A549 (cell line): Measurements from ENCODE around the gene CD9. TPM values are rescaled to one million over a fixed set of nuclear protein-coding genes. Genes with fewer than 3 reads are reported as not detected.
"Not testable (repeated sequence)": the region's sequence is repeated elsewhere in the genome, so short reads cannot be mapped to it uniquely, and the experiment has no call there.

ENCODE experiments used
- ATAC-seq, 2 experiments: fragments of 200-7000 bp in 1 of 2; fragments of >200 bp in 1 of 2; cut with Nextera tagmentation in 1 of 2; cut with Tn5 transposase in 1 of 2; 3 replicates each; pipeline versions ENCODE4 v1.8.0 to v1.9.1; 2018 to 2020; ENCODE audit warnings: mild to moderate bottlenecking in 1 of 2, moderate library complexity in 1 of 2
- CTCF ChIA-PET: fragments of 300-600 bp; sonication (Branson Sonifier 250); formaldehyde crosslinking; extraction: SDS; loops from one replicate; lab custom pipeline; 2021; ENCODE audit warnings: antibody characterized with exemption, inconsistent platforms; lab: Yijun Ruan, JAX
- POLR2A ChIA-PET: fragments of 350-600 bp; formaldehyde crosslinking; extraction: SDS; loops from one replicate; lab custom pipeline; 2021; ENCODE audit warnings: antibody characterized with exemption, inconsistent platforms; lab: Yijun Ruan, JAX
- DNase-seq, 2 experiments: peaks; one replicate each; pipeline versions ENCODE4 v3.0.0 to v3.0.0-alpha.2; 2011 to 2016; ENCODE audit warnings: low read depth in 1 of 2, low spot score in 1 of 2
- FAIRE-seq: peaks from 2 replicates; lab custom pipeline; 2011; peaks lifted over from hg19 to GRCh38; lab: Jason Lieb, UNC
- H3K27ac ChIP-seq, 2 experiments: fragments of >200 bp; sonication (Bioruptor Twin); formaldehyde crosslinking; 3 replicates each; pipeline ENCODE4 v1.5.1; 2016 to 2017
- H3K4me1 ChIP-seq: fragments of >200 bp; sonication (Bioruptor Twin); formaldehyde crosslinking; 3 replicates; pipeline ENCODE4 v1.6.1; 2016
- H3K4me2 ChIP-seq: fragments of >200 bp; sonication (Bioruptor Twin); formaldehyde crosslinking; 3 replicates; pipeline ENCODE4 v1.6.1; 2016
- H3K4me3 ChIP-seq: fragments of >200 bp; sonication (Bioruptor Twin); formaldehyde crosslinking; 3 replicates; pipeline ENCODE4 v1.5.1; 2016
- H3K9me3 ChIP-seq: fragments of >200 bp; sonication (Bioruptor Twin); formaldehyde crosslinking; 3 replicates; pipeline ENCODE4 v1.6.1; 2016
- BHLHE40 ChIP-seq: IDR thresholded peaks from 2 replicates; pipeline ENCODE4 v1.6.1; 2012; ENCODE audit warnings: low read depth, low read length, inconsistent platforms
- CBX2 ChIP-seq: fragments of 200-600 bp; sonication (generic); IDR thresholded peaks from 2 replicates; pipeline ENCODE4 v1.6.1; 2016; ENCODE audit warnings: low read depth, mild to moderate bottlenecking, borderline replicate concordance
- CBX8 ChIP-seq: fragments of 200-600 bp; sonication (generic); IDR thresholded peaks from 2 replicates; pipeline ENCODE4 v1.6.1; 2016
- CHD4 ChIP-seq: fragments of 200-600 bp; sonication (generic); IDR thresholded peaks from 2 replicates; pipeline ENCODE4 v1.6.1; 2016; ENCODE audit warnings: antibody characterized with exemption, mild to moderate bottlenecking, borderline replicate concordance
- CTCF ChIP-seq: fragments of >200 bp; sonication (Bioruptor Twin); formaldehyde crosslinking; IDR thresholded peaks from 3 replicates; pipeline ENCODE4 v1.5.1; 2016
- E2F6 ChIP-seq: IDR thresholded peaks from 2 replicates; pipeline ENCODE4 v1.6.1; 2012; ENCODE audit warnings: low read depth, borderline replicate concordance
- EHF ChIP-seq: fragments of 250-450 bp; sonication (Bioruptor Pico); IDR thresholded peaks from 2 replicates; pipeline ENCODE4 v1.5.0; 2020; ENCODE audit warnings: mild to moderate bottlenecking
- ELK1 ChIP-seq: fragments of 150-350 bp; IDR thresholded peaks from 2 replicates; pipeline ENCODE4 v1.6.1; 2014; ENCODE audit warnings: low read depth, mild to moderate bottlenecking, low read length
- FOSB ChIP-seq: fragments of 250-450 bp; sonication (Bioruptor Pico); IDR thresholded peaks from 2 replicates; pipeline ENCODE4 v1.5.0; 2020; ENCODE audit warnings: mild to moderate bottlenecking, moderate library complexity
- GATA3 ChIP-seq: IDR thresholded peaks from 2 replicates; pipeline ENCODE4 v1.6.1; 2012; ENCODE audit warnings: borderline replicate concordance
- HEYL ChIP-seq: fragments of 250-450 bp; sonication (Bioruptor Pico); IDR thresholded peaks from 2 replicates; pipeline ENCODE4 v1.8.0; 2021; ENCODE audit warnings: mild to moderate bottlenecking, moderate library complexity
- HOXB5 ChIP-seq: fragments of 250-450 bp; sonication (Bioruptor Pico); IDR thresholded peaks from 2 replicates; pipeline ENCODE4 v1.5.0; 2020; ENCODE audit warnings: mild to moderate bottlenecking, moderate library complexity
- JUN ChIP-seq, 2 experiments: fragments of >200 bp; sonication (Bioruptor Twin); formaldehyde crosslinking; IDR thresholded peaks; 2 replicates in 1 of 2; 3 replicates in 1 of 2; pipeline ENCODE4 v1.6.1; 2016 to 2017
- KDM1A ChIP-seq: fragments of 200-600 bp; sonication (generic); IDR thresholded peaks from 2 replicates; pipeline ENCODE4 v1.6.1; 2016; ENCODE audit warnings: low read depth, mild to moderate bottlenecking
- KDM5A ChIP-seq: fragments of 200-600 bp; sonication (generic); IDR thresholded peaks from 2 replicates; pipeline ENCODE4 v1.6.1; 2016; ENCODE audit warnings: antibody characterized with exemption, mild to moderate bottlenecking
- MAZ ChIP-seq: fragments of 150-350 bp; IDR thresholded peaks from 2 replicates; pipeline ENCODE4 v1.6.1; 2014; ENCODE audit warnings: antibody characterized with exemption, low read depth, low read length, borderline replicate concordance
- NFE2L2 ChIP-seq: fragments of 150-350 bp; conservative IDR thresholded peaks from 2 replicates; pipeline ENCODE4 v1.6.1; 2014; ENCODE audit warnings: low read length
- POLR2AphosphoS2 ChIP-seq: conservative IDR thresholded peaks from 2 replicates; pipeline ENCODE4 v1.6.1; 2012; ENCODE audit warnings: low read length, improper control_type of control experiment, inconsistent platforms
- RCOR1 ChIP-seq: fragments of 150-350 bp; IDR thresholded peaks from 2 replicates; pipeline ENCODE4 v1.6.1; 2014; ENCODE audit warnings: antibody characterized with exemption, low read length, low read depth
- RNF2 ChIP-seq: fragments of 200-600 bp; sonication (generic); IDR thresholded peaks from 2 replicates; pipeline ENCODE4 v1.6.1; 2016; ENCODE audit warnings: low read depth, mild to moderate bottlenecking, antibody characterized with exemption, moderate library complexity, borderline replicate concordance
- SMC3 ChIP-seq: fragments of >200 bp; sonication (Bioruptor Twin); formaldehyde crosslinking; IDR thresholded peaks from 3 replicates; pipeline ENCODE4 v1.6.1; 2018; ENCODE audit warnings: inconsistent platforms
- TFCP2L1 ChIP-seq: fragments of 250-450 bp; sonication (Bioruptor Pico); IDR thresholded peaks from 2 replicates; pipeline ENCODE4 v1.5.0; 2021; ENCODE audit warnings: mild to moderate bottlenecking
- ZNF302 ChIP-seq: fragments of 250-450 bp; sonication (Bioruptor Pico); IDR thresholded peaks from 2 replicates; pipeline ENCODE4 v1.9.0; 2021; ENCODE audit warnings: inconsistent platforms, mild to moderate bottlenecking, moderate library complexity
- ZSCAN20 ChIP-seq: fragments of 250-450 bp; sonication (Bioruptor Pico); IDR thresholded peaks from 2 replicates; pipeline ENCODE4 v1.8.0; 2022; ENCODE audit warnings: mild to moderate bottlenecking, moderate library complexity
- WGBS: methylation state at CpG from one replicate; pipeline ENCODE4 v1.1.6; 2017; ENCODE audit errors: missing lambda C conversion rate; 5-methylcytosine and 5-hydroxymethylcytosine counted together
- polyA plus RNA-seq, 4 experiments: library from polyadenylated mRNA; depleted of rRNA in 3 of 4; stranded (reverse); fragments of >200 nt; fragmentation: RNase III in 1 of 4; extraction: RNeasy Plus Mini Kit Qiagen cat#74134 plus additional on column Dnase treatment in 1 of 4; gene quantifications; 2 replicates in 3 of 4; 3 replicates in 1 of 4; pipeline ENCODE4 v1.2.3, GENCODE V29; 2011 to 2017
- TF ChIP-seq, protein P1 (sequence below): fragments of >200 bp; sonication (Bioruptor Twin); formaldehyde crosslinking; IDR thresholded peaks from 2 replicates; pipeline ENCODE4 v1.6.1; 2016
- TF ChIP-seq, protein P2 (sequence below): fragments of >200 bp; sonication (Bioruptor Twin); formaldehyde crosslinking; IDR thresholded peaks from 3 replicates; pipeline ENCODE4 v1.6.1; 2016
- TF ChIP-seq, protein P3 (sequence below): IDR thresholded peaks from 2 replicates; pipeline ENCODE4 v1.6.1; 2012

CD9 gene
- polyA plus RNA-seq, 2 of the 4 experiments (the other 2 are of a cell fraction), result 116 to 185 TPM

- WGBS, result 77% methylated on average over 9 of the region's 9 CpGs
- ATAC-seq (no peak), FAIRE-seq (no peak), DNase-seq (no peak)
- no peak for TF ChIP-seq CTCF
- no peak for TF ChIP-seq MAZ
- no peak for TF ChIP-seq CBX2
- TF ChIP-seq FOSB (CRISPR knock-in tag), result no peak
- no peak for TF ChIP-seq KDM5A
- TF ChIP-seq RNF2, result no peak
- no peak for TF ChIP-seq RCOR1
- TF ChIP-seq, protein P1, sequence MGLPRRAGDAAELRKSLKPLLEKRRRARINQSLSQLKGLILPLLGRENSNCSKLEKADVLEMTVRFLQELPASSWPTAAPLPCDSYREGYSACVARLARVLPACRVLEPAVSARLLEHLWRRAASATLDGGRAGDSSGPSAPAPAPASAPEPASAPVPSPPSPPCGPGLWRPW, result no peak
- TF ChIP-seq HEYL (CRISPR knock-in tag), result no peak
- no peak for TF ChIP-seq HOXB5 (CRISPR knock-in tag)
- TF ChIP-seq ZNF302 (CRISPR knock-in tag), result no peak
- TF ChIP-seq E2F6, result no peak
- no peak for TF ChIP-seq SMC3
- TF ChIP-seq, protein P2, sequence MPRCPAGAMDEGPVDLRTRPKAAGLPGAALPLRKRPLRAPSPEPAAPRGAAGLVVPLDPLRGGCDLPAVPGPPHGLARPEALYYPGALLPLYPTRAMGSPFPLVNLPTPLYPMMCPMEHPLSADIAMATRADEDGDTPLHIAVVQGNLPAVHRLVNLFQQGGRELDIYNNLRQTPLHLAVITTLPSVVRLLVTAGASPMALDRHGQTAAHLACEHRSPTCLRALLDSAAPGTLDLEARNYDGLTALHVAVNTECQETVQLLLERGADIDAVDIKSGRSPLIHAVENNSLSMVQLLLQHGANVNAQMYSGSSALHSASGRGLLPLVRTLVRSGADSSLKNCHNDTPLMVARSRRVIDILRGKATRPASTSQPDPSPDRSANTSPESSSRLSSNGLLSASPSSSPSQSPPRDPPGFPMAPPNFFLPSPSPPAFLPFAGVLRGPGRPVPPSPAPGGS, result no peak
- H3K4me3 ChIP-seq, result no peak overlapping the region
- no peak overlapping the region; a peak in 1 of 6 replicates for H3K27ac ChIP-seq
- no peaks in the 10 kb centered on the region for H3K9me3 ChIP-seq
- no peak overlapping the region for H3K4me2 ChIP-seq
- CTCF ChIA-PET, result interaction anchor here (1.0 to 32.3 kb wide), 4 partner anchors 11 to 77 kb away, joined by 3 to 529 read pairs (median 28); no protein-coding TSS in a partner anchor
- H3K4me1 ChIP-seq, result peaks cover 22% of the 10 kb centered on the region; the same call in 2 of the 3 replicates
- POLR2A ChIA-PET, result no interaction called here
These were observed 7.2 kb downstream of the CD9 start for GRCh38 chr12:6207259-6207925.

- DNase-seq, result no peak
- POLR2A ChIA-PET, result no interaction called here
- CTCF ChIA-PET, result interaction anchor here (4.9 to 32.3 kb wide), 2 partner anchors 13 to 67 kb away, joined by 35 to 529 read pairs; no protein-coding TSS in a partner anchor
- TF ChIP-seq JUN (IDR thresholded peaks at IDR 0.05) (no peak), ZNF302 (CRISPR knock-in tag) (no peak), CBX2 (no peak), HEYL (CRISPR knock-in tag) (no peak), EHF (CRISPR knock-in tag) (no peak), CBX8 (no peak), POLR2AphosphoS2 (no peak), TFCP2L1 (CRISPR knock-in tag) (no peak), ELK1 (no peak), RNF2 (no peak), KDM1A (no peak), FOSB (CRISPR knock-in tag) (no peak), CHD4 (no peak), NFE2L2 (no peak), BHLHE40 (no peak), ZSCAN20 (CRISPR knock-in tag) (no peak), GATA3 (no peak), SMC3 (no peak)
- TF ChIP-seq, protein P3, sequence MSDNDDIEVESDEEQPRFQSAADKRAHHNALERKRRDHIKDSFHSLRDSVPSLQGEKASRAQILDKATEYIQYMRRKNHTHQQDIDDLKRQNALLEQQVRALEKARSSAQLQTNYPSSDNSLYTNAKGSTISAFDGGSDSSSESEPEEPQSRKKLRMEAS, result no peak
- 93% methylated on average over 6 of the region's 6 CpGs for WGBS
- no peak for FAIRE-seq
- no peak overlapping the region for H3K4me2 ChIP-seq
- ATAC-seq, result no peak
- peaks cover 19% of the 10 kb centered on the region; the same call in 2 of the 3 replicates for H3K4me1 ChIP-seq
- no peak overlapping the region for H3K4me3 ChIP-seq
- H3K27ac ChIP-seq, result no peak overlapping the region
- no peaks in the 10 kb centered on the region for H3K9me3 ChIP-seq
These were observed 7.9 kb downstream of the CD9 start for GRCh38 chr12:6208130-6208529.

DNA sequence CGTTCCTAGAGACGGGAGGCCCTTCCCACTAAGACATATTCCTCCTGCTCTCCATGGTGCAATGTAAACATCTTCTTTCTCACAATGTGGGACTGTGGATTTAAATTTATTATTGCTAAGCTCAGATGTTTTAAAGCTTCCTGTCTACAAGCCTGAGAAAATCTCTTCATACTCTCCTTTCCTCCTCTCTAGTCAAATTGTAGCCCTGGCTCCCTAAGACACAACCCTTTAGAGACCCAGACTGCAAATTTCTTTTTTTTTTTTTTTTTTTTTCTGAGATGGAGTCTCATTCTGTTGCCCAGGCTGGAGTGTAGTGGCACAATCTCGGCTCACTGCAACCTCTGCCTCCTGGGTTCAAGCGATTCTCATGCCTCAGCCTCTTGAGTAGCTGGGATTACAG is 9.2 kb downstream of the CD9 start:
- DNase-seq, FAIRE-seq, POLR2A ChIA-PET, H3K4me2 ChIP-seq, H3K4me3 ChIP-seq, ATAC-seq, H3K9me3 ChIP-seq, H3K27ac ChIP-seq: not testable (repeated sequence)
- H3K4me1 ChIP-seq, result peaks cover 25% of the 10 kb centered on the region
- CTCF ChIA-PET, result interaction anchor here (1.8 to 32.3 kb wide), 5 partner anchors 13 to 220 kb away, joined by 4 to 529 read pairs (median 19); no protein-coding TSS in a partner anchor
- WGBS, result 98% methylated on average over 4 of the region's 4 CpGs
